IMR-90 (cell line): ENCODE measurements around the gene TCIRG1. TPM values are rescaled to one million over a fixed set of nuclear protein-coding genes. Genes with fewer than 3 reads are reported as not detected.

ENCODE experiments used
- ATAC-seq: fragments of 200-7000 bp; cut with Tn5 transposase; 2 replicates; pipeline ENCODE4 v1.9.1; 2020; ENCODE audit warnings: low read depth, mild to moderate bottlenecking, moderate library complexity
- BruUV-seq: library from RNA; stranded (reverse); fragments of 400-500 nt; replicated peaks from 2 replicates; lab custom pipeline; 2021; lab: Mats Ljungman, UMichigan
- CTCF ChIA-PET: fragments of 300-600 bp; formaldehyde crosslinking; extraction: SDS; loops from one replicate; lab custom pipeline; 2021; ENCODE audit warnings: antibody characterized with exemption; lab: Yijun Ruan, JAX
- POLR2A ChIA-PET: fragments of 300-600 bp; sonication (Branson Sonifier 250); formaldehyde crosslinking; loops from one replicate; lab custom pipeline; 2022; ENCODE audit warnings: antibody characterized with exemption; ENCODE audit not compliant: unreplicated experiment; lab: Charles Lee
- DNase-seq: peaks from one replicate; pipeline ENCODE4 v3.0.0; 2013
- H2AFZ ChIP-seq: replicated peaks from 2 replicates; pipeline ENCODE3; 2013; ENCODE audit warnings: low read length, mild to moderate bottlenecking; ENCODE audit not compliant: poor library complexity
- H2AK5ac ChIP-seq: 2 replicates; pipeline ENCODE4 v1.6.1; 2013; ENCODE audit warnings: low read depth, low read length, inconsistent platforms
- H2AK9ac ChIP-seq: replicated peaks from 2 replicates; pipeline ENCODE3; 2013; ENCODE audit warnings: mild to moderate bottlenecking, low read depth, low read length, moderate library complexity; ENCODE audit not compliant: poor library complexity
- H2BK120ac ChIP-seq: 2 replicates; pipeline ENCODE4 v1.6.1; 2013; ENCODE audit warnings: low read depth, low read length, inconsistent platforms
- H2BK15ac ChIP-seq: 3 replicates; pipeline ENCODE4 v1.6.1; 2013; ENCODE audit warnings: low read depth, low read length, inconsistent platforms
- H2BK20ac ChIP-seq: 2 replicates; pipeline ENCODE4 v1.6.1; 2013; ENCODE audit warnings: low read depth, mild to moderate bottlenecking, inconsistent platforms, low read length, moderate library complexity
- H2BK5ac ChIP-seq: 2 replicates; pipeline ENCODE4 v1.6.1; 2013; ENCODE audit warnings: mild to moderate bottlenecking, low read depth, low read length, inconsistent platforms; ENCODE audit not compliant: poor library complexity, severe bottlenecking
- H3K14ac ChIP-seq: replicated peaks from 2 replicates; pipeline ENCODE4 v1.6.1; 2013; ENCODE audit warnings: low read depth, low read length, inconsistent platforms
- H3K18ac ChIP-seq: 2 replicates; pipeline ENCODE4 v1.6.1; 2013; ENCODE audit warnings: low read depth, low read length, control low read depth
- H3K23ac ChIP-seq: 2 replicates; pipeline ENCODE4 v1.6.1; 2013; ENCODE audit warnings: low read depth, low read length, inconsistent platforms
- H3K27ac ChIP-seq: 2 replicates; pipeline ENCODE4 v1.5.1; 2013; ENCODE audit warnings: mild to moderate bottlenecking, control low read depth, low read length; ENCODE audit not compliant: insufficient read depth
- H3K27me3 ChIP-seq: 2 replicates; pipeline ENCODE4 v1.6.1; 2013; ENCODE audit warnings: low read length; ENCODE audit not compliant: control insufficient read depth, insufficient read depth
- H3K36me3 ChIP-seq: 2 replicates; pipeline ENCODE4 v1.6.1; 2013; ENCODE audit warnings: low read length, mixed read lengths; ENCODE audit not compliant: control insufficient read depth, insufficient read depth
- H3K4ac ChIP-seq: 2 replicates; pipeline ENCODE4 v1.6.1; 2013; ENCODE audit warnings: low read depth, low read length, inconsistent platforms
- H3K4me1 ChIP-seq: 2 replicates; pipeline ENCODE4 v1.6.1; 2013; ENCODE audit warnings: low read length, mixed read lengths; ENCODE audit not compliant: control insufficient read depth, insufficient read depth
- H3K4me2 ChIP-seq: 2 replicates; pipeline ENCODE4 v1.6.1; 2013; ENCODE audit warnings: low read depth, mild to moderate bottlenecking, control low read depth, low read length, moderate library complexity
- H3K4me3 ChIP-seq: 2 replicates; pipeline ENCODE4 v1.5.1; 2013; ENCODE audit warnings: low read depth, mild to moderate bottlenecking, control low read depth, low read length, moderate library complexity; ENCODE audit not compliant: insufficient read depth
- H3K56ac ChIP-seq: 2 replicates; pipeline ENCODE4 v1.6.1; 2013; ENCODE audit warnings: low read length, inconsistent platforms; ENCODE audit not compliant: insufficient read depth; ENCODE audit errors: extremely low read depth
- H3K79me1 ChIP-seq, 2 experiments: 2 replicates each; pipeline ENCODE4 v1.6.1; 2013; ENCODE audit warnings: low read length in 2 of 2, inconsistent platforms in 1 of 2, low read depth in 1 of 2
- H3K9ac ChIP-seq: 2 replicates; pipeline ENCODE4 v1.6.1; 2013; ENCODE audit warnings: low read depth, low read length, control low read depth
- H3K9me1 ChIP-seq: 2 replicates; pipeline ENCODE4 v1.6.1; 2013; ENCODE audit warnings: low read length, inconsistent platforms; ENCODE audit not compliant: insufficient read depth
- H3K9me3 ChIP-seq: 2 replicates; pipeline ENCODE4 v1.6.1; 2013; ENCODE audit warnings: low read length; ENCODE audit not compliant: control insufficient read depth, insufficient read depth
- H4K20me1 ChIP-seq: 2 replicates; pipeline ENCODE4 v1.6.1; 2013; ENCODE audit warnings: low read length, inconsistent platforms; ENCODE audit not compliant: insufficient read depth
- H4K5ac ChIP-seq: 2 replicates; pipeline ENCODE4 v1.6.1; 2013; ENCODE audit warnings: mild to moderate bottlenecking, low read depth, low read length, control low read depth
- H4K8ac ChIP-seq, 2 experiments: 2 replicates each; pipeline ENCODE4 v1.6.1; 2013; ENCODE audit warnings: low read depth in 2 of 2, low read length in 2 of 2, control low read depth in 1 of 2, inconsistent platforms in 1 of 2
- H4K91ac ChIP-seq: 2 replicates; pipeline ENCODE4 v1.6.1; 2013; ENCODE audit warnings: low read depth, low read length, inconsistent platforms; ENCODE audit not compliant: insufficient read depth
- MAZ ChIP-seq: IDR thresholded peaks from 2 replicates; pipeline ENCODE4 v1.6.1; 2012; ENCODE audit warnings: low read depth, mild to moderate bottlenecking, low read length, improper control_type of control experiment, moderate library complexity, borderline replicate concordance
- WGBS, 2 experiments: methylation state at CpG; one replicate each; pipeline versions ENCODE4 v1.1.5 to v1.1.7; 2013; ENCODE audit warnings: missing lambda C conversion rate in 2 of 2; ENCODE audit not compliant: insufficient read length in 1 of 2; ENCODE audit errors: extremely low coverage in 2 of 2; 5-methylcytosine and 5-hydroxymethylcytosine counted together
- dilution Hi-C: fragments of 300-500 bp; cut with HindIII; formaldehyde crosslinking; loops from one replicate; pipeline ENCODE4 v1.14.3; 2018; ENCODE audit warnings: low sequenced_read_pairs; ENCODE audit not compliant: unreplicated experiment
- in situ Hi-C: fragments of 300-500 bp; cut with MboI; formaldehyde crosslinking; loops from 3 replicates; pipeline ENCODE4 v1.14.3; 2019; ENCODE audit warnings: low sequenced_read_pairs, inconsistent platforms, mixed read lengths
- intact Hi-C: fragments of 100-400 bp; cut with micrococcal nuclease; formaldehyde crosslinking; loops from 2 replicates; pipeline ENCODE4 v1.10.0; 2022
- polyA plus RNA-seq, 3 experiments: library from polyadenylated mRNA; depleted of rRNA; stranded (reverse); fragments of >200 nt; gene quantifications; 2 replicates each; pipeline ENCODE4 v1.2.3, GENCODE V29; 2012; ENCODE audit warnings: low replicate concordance in 1 of 3
- total RNA-seq: library from RNA; depleted of rRNA; stranded (reverse); fragments of >200 nt; gene quantifications from 2 replicates; pipeline ENCODE4 v1.2.3, GENCODE V29; 2012
- TF ChIP-seq, protein P1 (sequence below): fragments of 150-350 bp; IDR thresholded peaks from 2 replicates; pipeline ENCODE4 v1.6.1; 2017; ENCODE audit warnings: mild to moderate bottlenecking, antibody characterized with exemption, low read length, low read depth

The TCIRG1 gene
- total and polyA plus RNA-seq, 2 of the 4 experiments (the other 2 are of a cell fraction) = 25.3 to 117 TPM

DNA sequence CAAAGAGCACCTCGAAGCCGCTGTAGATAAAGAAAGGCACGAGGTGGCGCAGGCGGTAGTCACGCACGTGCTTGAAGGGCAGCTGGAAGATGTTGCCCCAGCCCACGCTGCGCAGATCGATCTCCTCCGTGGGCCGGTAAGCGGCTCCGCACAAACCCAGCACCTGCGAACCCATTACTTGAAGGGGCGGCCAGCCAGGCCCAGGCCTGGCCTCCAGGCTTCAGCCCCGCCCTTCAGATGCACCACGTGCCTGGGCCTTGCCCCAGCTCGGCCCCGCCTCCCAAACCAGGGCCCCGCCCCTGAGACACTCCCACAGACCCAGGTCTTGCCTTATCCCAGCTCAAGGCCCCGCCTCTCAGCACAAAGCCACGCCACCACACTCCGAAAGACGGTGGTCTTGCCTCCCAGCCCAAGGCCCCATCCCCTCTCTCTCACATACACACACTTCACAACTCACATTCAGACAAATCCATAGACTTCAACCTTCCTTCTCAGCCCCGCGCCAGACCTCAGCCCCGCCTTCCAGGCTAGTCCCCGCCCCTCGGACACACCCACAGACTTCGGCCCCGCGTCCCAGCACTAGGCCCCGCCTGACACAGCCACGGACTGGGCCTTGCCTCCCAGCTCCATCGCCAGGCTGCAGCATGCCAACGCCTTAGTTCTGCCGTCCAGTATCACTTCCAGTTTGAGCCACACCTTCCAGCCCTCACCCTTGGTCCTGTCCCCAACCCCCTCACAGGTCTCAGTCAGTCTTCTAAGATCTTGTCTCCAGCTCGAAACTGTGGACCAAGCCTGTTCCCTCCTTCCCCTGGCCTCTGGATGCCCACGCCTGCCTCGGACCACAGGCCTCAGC is 42.0 kb upstream of the TCIRG1 start:
- no TSS peak for BruUV-seq
- Histone ChIP-seq H3K9me3 (no peaks in the 10 kb centered on the region), H4K5ac (no peak overlapping the region), H4K8ac (no peak overlapping the region), H3K4ac (no peak overlapping the region), H3K23ac (no peak overlapping the region), H3K4me1 (no peaks in the 10 kb centered on the region), H3K27ac (no peak overlapping the region), H2BK5ac (no peak overlapping the region), H3K18ac (no peak overlapping the region), H3K36me3 (no peaks in the 10 kb centered on the region), H3K9me1 (no peaks in the 10 kb centered on the region; the same call in 1 of the 2 replicates), H4K20me1 (no peaks in the 10 kb centered on the region), H3K79me1 (no peaks in the 10 kb centered on the region), H3K14ac (no peak overlapping the region), H3K4me2 (no peak overlapping the region), H3K56ac (no peak overlapping the region), H3K27me3 (no peaks in the 10 kb centered on the region), H2AK5ac (no peak overlapping the region), H3K4me3 (no peak overlapping the region), H3K9ac (no peak overlapping the region), H2BK20ac (no peak overlapping the region), H4K91ac (no peak overlapping the region), H2AK9ac (peak overlapping the region; percentile 5), H2AFZ (peak overlapping the region; percentile 66), H2BK15ac (no peak overlapping the region), H2BK120ac (no peak overlapping the region)
- dilution Hi-C loops = no loop called here
- ATAC-seq (peak; percentile 90), DNase-seq (no peak)
- in situ Hi-C loops = no loop called here
- ChIA-PET POLR2A (no interaction called here), CTCF (no interaction called here)
- no peak for TF ChIP-seq MAZ
- TF ChIP-seq, protein P1, sequence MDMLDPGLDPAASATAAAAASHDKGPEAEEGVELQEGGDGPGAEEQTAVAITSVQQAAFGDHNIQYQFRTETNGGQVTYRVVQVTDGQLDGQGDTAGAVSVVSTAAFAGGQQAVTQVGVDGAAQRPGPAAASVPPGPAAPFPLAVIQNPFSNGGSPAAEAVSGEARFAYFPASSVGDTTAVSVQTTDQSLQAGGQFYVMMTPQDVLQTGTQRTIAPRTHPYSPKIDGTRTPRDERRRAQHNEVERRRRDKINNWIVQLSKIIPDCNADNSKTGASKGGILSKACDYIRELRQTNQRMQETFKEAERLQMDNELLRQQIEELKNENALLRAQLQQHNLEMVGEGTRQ = peak; percentile 80
- intact Hi-C loops = no loop called here
- 42% methylated on average over 29 of the region's 41 CpGs; no CpG with 5 or more reads in 1 of the 2 experiments for WGBS, 2 experiments
